ENCODE measurements around the gene DNAH11.
A peak's percentile ranks its signal among the peaks of the same experiment; 100 is the strongest.
"Not testable (repeated sequence)": the region's sequence is repeated elsewhere in the genome, so short reads cannot be mapped to it uniquely, and the experiment has no call there.

DNAH11 gene

GRCh38 chr7:21927693-21928092 is 384.9 kb downstream of the DNAH11 start:
- no peak for DNase-seq (ENCODE audit: low spot score)

DNA sequence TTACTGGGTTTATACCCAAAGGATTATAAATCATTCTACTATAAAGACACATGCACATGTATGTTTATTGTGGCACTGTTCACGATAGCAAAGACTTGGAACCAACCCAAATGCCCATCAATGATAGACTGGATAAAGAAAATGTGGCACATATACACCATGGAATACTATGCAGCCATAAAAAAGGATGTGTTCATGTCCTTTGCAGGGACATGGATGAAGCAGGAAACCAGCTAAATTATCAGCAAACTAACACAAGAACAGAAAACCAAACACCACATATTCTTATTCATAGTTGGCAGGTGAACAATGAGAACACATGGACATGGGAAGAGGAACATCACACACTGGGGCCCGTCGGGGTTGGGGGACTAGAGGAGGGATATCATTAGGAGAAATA is 390.5 kb downstream of the DNAH11 start:
- not testable (repeated sequence) for DNase-seq (ENCODE audit: low spot score)

- no peak for DNase-seq (ENCODE audit: low spot score)
These were observed 392.0 kb downstream of the DNAH11 start for GRCh38 chr7:21934808-21935207.

DNA sequence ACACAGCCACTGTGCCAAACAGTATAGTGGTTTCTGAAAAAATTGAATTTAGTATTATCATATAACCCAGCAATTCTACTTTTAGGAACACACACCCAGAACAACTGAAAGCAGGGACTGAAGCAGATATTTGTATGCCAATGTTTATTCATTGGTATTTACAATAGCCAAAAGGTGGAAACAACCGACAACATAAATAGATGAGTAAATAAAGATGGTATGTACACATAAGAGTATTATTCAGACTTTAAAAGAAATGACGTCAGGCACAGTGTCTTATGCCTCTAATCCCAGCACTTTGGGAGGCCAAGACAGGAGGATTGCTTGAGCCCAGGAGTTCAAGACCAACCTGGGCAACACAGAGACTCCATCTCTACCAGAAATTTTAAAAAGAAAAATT is 395.6 kb downstream of the DNAH11 start:
- no peak for DNase-seq (ENCODE audit: low spot score)

- DNase-seq (ENCODE audit: low spot score): no peak
These were observed 396.5 kb downstream of the DNAH11 start for GRCh38 chr7:21939136-21939857.

GRCh38 chr7:21939858-21940372 is 397.1 kb downstream of the DNAH11 start:
- DNase-seq (ENCODE audit: low spot score): no peak

DNA sequence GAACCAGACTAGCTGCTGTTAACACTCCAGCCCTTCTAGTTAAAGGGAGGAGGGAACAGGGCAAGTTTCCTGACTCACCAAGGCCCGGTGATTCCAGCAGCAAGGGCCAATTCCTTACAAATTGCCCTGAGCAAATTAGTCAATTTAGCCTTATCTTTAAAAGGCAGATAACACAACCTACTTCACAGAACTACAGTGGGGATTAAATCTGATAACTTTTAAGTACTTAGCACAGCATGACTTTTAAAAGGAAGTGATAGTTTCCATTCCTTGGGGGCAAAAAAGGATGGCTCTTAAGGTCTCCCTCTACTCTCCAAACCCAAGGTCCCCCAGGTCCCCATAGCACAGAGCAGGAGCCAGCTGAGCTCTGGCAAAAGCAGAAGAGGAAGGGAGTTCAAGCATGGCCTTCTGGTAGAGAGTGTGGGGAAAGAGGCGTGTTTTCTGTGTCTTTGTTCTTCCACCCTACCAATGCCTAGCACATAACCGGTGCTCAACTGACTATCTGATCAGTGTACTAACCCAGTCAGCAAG is 398.8 kb downstream of the DNAH11 start:
- peak; percentile 8 for DNase-seq (ENCODE audit: low spot score)

DNA sequence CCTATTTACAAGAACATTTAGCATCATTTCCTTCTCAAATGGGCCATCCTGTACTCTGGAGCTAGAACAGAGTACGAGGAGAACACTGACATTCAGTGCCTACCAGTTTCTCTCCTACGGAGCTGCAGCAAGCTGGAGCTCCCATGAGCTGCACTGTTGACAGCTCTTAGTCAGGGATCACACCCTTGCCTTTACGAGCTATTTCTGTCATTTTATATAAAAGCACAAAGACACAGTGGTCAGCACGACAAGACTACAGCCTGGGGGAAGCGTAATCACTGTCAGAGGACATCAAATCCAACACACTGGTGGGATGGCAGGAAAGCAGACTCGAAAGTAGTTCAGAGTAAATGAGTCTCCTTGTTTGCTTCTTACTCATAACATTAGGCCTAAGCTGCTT is 400.1 kb downstream of the DNAH11 start:
- peak; percentile 27 for DNase-seq (ENCODE audit: low spot score)

DNA sequence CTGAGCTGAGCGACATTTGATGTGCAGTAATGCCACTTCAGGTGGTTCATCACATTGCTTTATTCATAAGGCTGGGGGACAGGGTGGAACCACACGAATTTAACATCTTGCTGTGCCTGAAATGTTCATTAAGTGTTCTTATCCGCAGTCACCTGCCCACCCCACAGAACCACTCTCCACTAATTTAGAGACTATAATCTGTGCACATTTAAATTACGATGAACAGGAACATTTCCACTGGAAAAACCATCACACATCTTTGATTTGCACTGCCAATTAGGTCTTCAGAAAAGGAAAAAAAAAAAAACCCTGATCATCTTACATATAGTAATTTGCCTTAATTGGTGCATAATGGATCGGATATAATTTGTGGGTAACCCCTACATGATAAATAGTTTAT is 400.6 kb downstream of the DNAH11 start:
- DNase-seq (ENCODE audit: low spot score): no peak

- peak; percentile 8 for DNase-seq (ENCODE audit: low spot score)
These were observed 402.0 kb downstream of the DNAH11 start for GRCh38 chr7:21944616-21945453.

- DNase-seq (ENCODE audit: low spot score): peak; percentile 72
These were observed 402.8 kb downstream of the DNAH11 start, which contains the start of gene CDCA7L for GRCh38 chr7:21945454-21946221. Gene CDCA7L, minus strand, starts transcription at chr7:21945899. Its CDS starts 95 bp downstream, at chr7:21945804.

GRCh38 chr7:21946222-21946709 is 403.4 kb downstream of the DNAH11 start:
- no peak for DNase-seq (ENCODE audit: low spot score)

DNA sequence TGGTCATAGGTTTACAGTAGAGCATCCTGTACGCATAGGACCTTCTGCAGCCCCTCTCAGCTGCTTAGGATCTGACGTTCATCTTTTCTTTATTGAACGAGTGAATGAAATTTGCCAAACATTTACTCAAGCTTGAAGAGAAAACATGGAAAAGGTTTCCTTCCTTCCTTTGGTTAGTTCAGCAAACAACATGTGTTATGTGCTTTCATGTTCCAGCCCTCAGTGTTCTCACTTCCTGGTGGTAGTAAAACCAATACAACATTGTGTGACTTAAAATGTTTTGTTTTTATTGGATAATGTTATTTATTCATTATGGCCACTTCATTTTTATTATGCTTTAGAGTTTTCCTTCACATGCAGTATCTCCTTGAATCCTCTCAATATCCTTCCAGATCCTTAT is 404.2 kb downstream of the DNAH11 start:
- no peak for DNase-seq (ENCODE audit: low spot score)

DNA sequence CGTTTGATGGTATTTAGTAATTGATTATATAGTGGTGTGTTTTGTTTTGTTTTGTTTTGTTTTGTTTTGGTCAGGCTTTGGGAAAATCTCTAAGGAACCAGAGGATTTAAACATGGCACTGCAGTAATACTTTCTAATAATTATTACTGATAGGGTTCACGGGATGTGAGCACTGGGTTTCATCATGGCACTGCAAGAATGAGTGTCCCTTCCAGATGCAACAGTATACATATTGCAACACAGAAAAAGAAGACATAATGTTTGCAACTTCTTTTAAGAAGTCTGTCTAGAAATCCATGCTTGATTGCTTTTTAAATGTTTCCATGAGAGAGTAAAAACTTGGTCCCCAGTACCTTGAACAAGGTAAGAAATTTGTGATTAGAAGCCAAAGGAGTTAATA is 405.1 kb downstream of the DNAH11 start:
- no peak for DNase-seq (ENCODE audit: low spot score)

DNA sequence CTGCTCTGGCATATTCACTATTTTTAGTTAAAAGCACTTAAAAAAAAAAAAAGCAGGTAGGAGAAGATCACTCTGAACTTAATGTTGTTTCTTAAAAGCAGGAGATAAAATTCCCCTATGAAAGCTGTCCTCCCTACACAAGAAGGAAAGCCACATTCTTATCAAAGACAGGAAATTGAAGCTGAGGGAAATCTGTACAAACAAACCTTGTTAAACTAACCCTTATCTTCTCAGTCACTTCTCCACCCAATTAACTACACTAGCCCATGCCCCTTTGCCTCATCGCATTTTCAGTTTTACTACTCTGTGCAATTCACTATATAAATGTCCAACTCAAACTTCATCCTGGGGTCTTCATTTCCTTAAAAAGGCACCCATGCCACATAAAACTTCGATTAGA is 405.5 kb downstream of the DNAH11 start:
- DNase-seq (ENCODE audit: low spot score): no peak

DNA sequence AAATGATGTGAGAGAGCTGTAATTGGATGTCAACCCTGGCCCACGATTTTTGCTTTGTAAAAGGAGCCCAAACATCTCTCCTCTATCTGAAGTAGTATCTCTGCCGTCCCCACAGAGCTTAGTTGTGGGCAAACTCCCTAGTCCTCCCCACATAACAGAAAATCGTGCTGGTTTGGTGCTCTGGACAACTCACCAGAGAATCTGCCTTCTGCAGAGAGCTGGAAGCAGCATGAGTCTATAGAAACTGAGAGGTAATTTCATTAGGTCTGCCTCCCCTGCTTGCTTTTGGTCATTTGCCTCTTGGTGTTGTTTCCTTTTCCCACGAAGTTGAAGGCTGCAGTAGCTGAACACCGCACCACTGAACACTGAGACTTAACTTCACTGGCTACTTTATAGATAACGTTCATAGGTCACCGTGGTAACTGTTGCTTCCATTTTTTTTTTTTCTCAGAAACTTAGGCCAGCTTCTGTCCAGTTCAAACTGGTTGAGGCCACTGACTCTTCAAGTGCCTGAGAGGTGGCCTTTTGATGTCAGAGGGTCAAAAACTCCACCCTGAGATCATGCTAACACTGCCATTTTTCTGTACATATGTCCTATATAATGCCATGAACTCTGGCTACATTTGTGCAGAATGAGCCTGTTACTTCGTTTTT is 406.2 kb downstream of the DNAH11 start:
- DNase-seq (ENCODE audit: low spot score): no peak

All from Ammon's horn (tissue), 1 donor.